ENCODE measurements around the gene WDR35. TPM values are rescaled to one million over a fixed set of nuclear protein-coding genes. Genes with fewer than 3 reads are reported as not detected.

WDR35 gene
- total RNA-seq, 1 donor from 2014 or later = 13.5 TPM

DNA sequence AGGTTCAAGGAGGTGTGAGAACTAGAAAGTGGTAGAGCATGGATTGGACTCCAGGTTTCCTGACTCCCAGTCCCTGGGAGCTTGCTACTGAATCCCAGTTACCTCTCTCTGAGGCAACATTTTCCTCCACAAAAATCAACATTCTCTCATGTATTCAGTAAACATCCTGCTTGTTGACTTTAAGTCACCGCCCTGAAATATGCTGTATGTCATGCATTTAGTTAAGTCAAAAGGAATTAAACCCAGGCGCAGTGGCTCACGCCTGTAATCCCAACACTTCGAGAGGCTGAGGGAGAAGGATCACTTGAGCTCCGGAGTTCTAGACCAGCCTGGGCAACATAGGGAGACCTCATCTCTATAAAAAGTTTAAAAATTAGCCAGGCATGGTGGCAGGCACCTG is 18.8 kb upstream of the WDR35 start:
- Mint-ChIP-seq H3K4me1 (peaks cover 11% of the 10 kb centered on the region), H3K4me3 (no peak overlapping the region), H3K27me3 (ENCODE audit: low read depth) (peaks cover 34% of the 10 kb centered on the region), H3K9me3 (no peaks in the 10 kb centered on the region), H3K36me3 (no peaks in the 10 kb centered on the region), H3K27ac (no peak overlapping the region)
- TF ChIP-seq, protein P1, sequence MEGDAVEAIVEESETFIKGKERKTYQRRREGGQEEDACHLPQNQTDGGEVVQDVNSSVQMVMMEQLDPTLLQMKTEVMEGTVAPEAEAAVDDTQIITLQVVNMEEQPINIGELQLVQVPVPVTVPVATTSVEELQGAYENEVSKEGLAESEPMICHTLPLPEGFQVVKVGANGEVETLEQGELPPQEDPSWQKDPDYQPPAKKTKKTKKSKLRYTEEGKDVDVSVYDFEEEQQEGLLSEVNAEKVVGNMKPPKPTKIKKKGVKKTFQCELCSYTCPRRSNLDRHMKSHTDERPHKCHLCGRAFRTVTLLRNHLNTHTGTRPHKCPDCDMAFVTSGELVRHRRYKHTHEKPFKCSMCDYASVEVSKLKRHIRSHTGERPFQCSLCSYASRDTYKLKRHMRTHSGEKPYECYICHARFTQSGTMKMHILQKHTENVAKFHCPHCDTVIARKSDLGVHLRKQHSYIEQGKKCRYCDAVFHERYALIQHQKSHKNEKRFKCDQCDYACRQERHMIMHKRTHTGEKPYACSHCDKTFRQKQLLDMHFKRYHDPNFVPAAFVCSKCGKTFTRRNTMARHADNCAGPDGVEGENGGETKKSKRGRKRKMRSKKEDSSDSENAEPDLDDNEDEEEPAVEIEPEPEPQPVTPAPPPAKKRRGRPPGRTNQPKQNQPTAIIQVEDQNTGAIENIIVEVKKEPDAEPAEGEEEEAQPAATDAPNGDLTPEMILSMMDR (IDR thresholded peaks at IDR 0.05; ENCODE audit: unreplicated experiment) = no peak
- DNase-seq (ENCODE audit: low spot score in 2 of 2, unreplicated experiment in 2 of 2) = no peak

DNA sequence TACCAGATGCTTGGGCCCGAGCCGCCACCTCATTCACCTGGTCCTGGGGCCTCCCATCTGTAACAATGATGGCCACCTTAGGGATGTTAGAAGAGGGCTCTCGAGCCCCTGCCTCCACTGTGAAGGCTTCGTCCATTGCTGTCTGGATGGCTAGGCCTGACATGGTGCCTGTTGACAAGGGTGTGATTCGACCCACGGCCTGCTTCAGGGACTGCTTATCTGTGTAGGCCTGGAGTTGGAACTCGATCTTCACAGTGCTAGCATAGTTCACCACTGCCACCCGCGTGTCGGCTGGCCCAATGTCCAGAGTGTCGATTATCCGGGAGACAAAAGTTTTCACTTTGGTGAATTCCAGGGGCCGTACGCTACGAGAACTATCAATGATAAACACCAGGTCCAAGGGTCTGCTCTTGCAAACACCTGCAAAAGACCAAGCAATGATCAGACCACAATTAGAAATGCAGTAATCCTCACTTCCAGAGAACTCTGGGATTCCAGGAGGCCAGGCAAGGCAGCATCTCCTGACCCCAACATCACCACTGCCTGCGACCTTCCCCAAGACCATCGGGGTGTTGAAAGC is 16.1 kb upstream of the WDR35 start:
- TF ChIP-seq, protein P1 (IDR thresholded peaks at IDR 0.05; ENCODE audit: unreplicated experiment) = no peak
- Mint-ChIP-seq H3K4me3 (no peak overlapping the region), H3K36me3 (no peaks in the 10 kb centered on the region), H3K9me3 (no peaks in the 10 kb centered on the region), H3K27me3 (ENCODE audit: low read depth) (peaks cover 14% of the 10 kb centered on the region), H3K4me1 (no peaks in the 10 kb centered on the region), H3K27ac (no peak overlapping the region)
- DNase-seq (ENCODE audit: low spot score in 2 of 2, unreplicated experiment in 2 of 2) = no peak

DNA sequence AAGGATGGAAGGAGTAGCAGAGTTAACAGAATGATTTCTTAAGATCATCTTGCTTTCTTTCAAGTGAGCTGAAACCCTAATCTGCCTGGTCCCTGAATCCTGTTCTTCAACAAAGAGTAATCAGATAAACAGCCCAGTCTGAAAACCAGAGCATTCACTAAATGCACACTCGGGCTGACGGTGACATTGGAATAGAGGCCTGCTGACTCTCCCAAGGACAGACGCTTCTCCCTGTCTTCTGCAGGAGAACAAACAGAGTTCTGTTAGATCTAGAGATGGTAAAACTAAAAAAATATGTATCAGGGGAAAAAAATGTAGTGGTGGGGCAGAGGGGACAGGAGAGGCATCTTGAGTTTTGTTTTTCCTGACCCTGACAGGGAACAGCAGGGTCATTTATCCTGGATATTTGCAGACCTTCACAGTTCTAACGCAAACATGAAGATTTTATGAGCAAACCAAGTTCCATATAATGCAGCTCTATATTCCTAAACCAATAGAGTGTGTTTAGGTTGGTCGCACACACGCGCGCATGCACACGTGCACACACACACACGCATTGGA is 15.2 kb upstream of the WDR35 start:
- Mint-ChIP-seq H3K36me3 (no peaks in the 10 kb centered on the region), H3K4me3 (no peak overlapping the region), H3K4me1 (no peaks in the 10 kb centered on the region), H3K9me3 (no peaks in the 10 kb centered on the region), H3K27ac (no peak overlapping the region), H3K27me3 (ENCODE audit: low read depth) (peaks cover 6% of the 10 kb centered on the region)
- no peak for DNase-seq (ENCODE audit: low spot score in 2 of 2, unreplicated experiment in 2 of 2)
- TF ChIP-seq, protein P1 (IDR thresholded peaks at IDR 0.05; ENCODE audit: unreplicated experiment) = no peak

DNA sequence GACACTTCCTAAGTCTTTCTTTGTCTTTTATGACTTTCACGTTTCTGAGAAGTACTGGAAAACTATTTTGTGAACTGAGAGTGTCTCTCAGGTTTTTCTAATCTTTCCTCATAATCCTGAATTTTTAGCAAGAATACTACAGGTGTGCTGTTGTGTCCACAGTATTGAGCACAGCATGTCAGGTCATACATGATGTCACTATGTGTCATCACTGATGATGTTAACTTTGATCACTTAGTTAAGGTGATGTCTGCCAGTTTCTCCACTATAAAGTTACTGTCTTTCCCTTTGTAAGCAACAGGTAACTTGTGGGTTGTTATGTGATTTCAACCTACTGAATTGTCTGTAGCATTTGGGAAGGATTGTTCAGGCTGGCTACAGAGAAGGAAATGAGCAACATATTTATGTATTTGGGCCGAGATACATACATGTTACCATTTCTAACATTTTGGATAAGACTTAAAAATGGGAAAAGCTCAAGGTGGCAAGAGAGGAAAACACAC is 11.5 kb upstream of the WDR35 start:
- TF ChIP-seq, protein P1 (IDR thresholded peaks at IDR 0.05; ENCODE audit: unreplicated experiment) = no peak
- no peak for DNase-seq (ENCODE audit: low spot score in 2 of 2, unreplicated experiment in 2 of 2)
- Mint-ChIP-seq H3K9me3 (no peaks in the 10 kb centered on the region), H3K27ac (no peak overlapping the region), H3K4me3 (no peak overlapping the region), H3K4me1 (no peaks in the 10 kb centered on the region), H3K27me3 (ENCODE audit: low read depth) (no peaks in the 10 kb centered on the region), H3K36me3 (no peaks in the 10 kb centered on the region)

DNA sequence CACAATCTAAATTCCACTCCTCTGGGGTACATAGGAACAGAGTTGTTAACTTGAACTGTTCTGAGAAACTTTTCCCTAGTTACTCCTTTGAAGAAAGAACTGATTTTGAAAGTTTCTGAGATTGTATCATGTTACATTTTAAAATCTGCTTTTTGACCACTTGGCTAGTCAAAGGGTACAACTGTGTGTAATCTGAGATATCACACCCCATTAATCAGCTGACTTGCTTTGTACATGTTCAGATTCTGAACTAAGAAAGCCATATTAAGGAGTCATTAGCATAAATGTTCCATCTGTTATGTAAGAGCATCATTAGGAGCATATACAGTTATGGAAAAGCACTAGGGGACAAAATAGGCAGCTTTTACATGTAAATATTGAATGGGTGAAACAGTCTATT is 3.8 kb upstream of the WDR35 start:
- Mint-ChIP-seq H3K27me3 (ENCODE audit: low read depth) (no peaks in the 10 kb centered on the region), H3K27ac (no peak overlapping the region)
- no peak for DNase-seq (ENCODE audit: low spot score in 2 of 2, unreplicated experiment in 2 of 2)

More for the DNA sequence above, 3.8 kb upstream of the WDR35 start:
- Mint-ChIP-seq H3K36me3 (no peaks in the 10 kb centered on the region), H3K4me1 (peaks cover 24% of the 10 kb centered on the region), H3K4me3 (no peak overlapping the region), H3K9me3 (no peaks in the 10 kb centered on the region)
- TF ChIP-seq, protein P1 (IDR thresholded peaks at IDR 0.05; ENCODE audit: unreplicated experiment) = no peak
